22Rv1 (cell line): ENCODE data around the gene RNF5.

Experiments used
- ZFX ChIP-seq: fragments of 450-650 bp; IDR thresholded peaks from 2 replicates; pipeline ENCODE4 v1.6.1; 2017; ENCODE audit warnings: antibody characterized with exemption, borderline replicate concordance
- TF ChIP-seq, protein P1 (sequence below): fragments of 450-650 bp; IDR thresholded peaks from 2 replicates; pipeline ENCODE4 v1.5.1; 2017; ENCODE audit warnings: mild to moderate bottlenecking

DNA sequence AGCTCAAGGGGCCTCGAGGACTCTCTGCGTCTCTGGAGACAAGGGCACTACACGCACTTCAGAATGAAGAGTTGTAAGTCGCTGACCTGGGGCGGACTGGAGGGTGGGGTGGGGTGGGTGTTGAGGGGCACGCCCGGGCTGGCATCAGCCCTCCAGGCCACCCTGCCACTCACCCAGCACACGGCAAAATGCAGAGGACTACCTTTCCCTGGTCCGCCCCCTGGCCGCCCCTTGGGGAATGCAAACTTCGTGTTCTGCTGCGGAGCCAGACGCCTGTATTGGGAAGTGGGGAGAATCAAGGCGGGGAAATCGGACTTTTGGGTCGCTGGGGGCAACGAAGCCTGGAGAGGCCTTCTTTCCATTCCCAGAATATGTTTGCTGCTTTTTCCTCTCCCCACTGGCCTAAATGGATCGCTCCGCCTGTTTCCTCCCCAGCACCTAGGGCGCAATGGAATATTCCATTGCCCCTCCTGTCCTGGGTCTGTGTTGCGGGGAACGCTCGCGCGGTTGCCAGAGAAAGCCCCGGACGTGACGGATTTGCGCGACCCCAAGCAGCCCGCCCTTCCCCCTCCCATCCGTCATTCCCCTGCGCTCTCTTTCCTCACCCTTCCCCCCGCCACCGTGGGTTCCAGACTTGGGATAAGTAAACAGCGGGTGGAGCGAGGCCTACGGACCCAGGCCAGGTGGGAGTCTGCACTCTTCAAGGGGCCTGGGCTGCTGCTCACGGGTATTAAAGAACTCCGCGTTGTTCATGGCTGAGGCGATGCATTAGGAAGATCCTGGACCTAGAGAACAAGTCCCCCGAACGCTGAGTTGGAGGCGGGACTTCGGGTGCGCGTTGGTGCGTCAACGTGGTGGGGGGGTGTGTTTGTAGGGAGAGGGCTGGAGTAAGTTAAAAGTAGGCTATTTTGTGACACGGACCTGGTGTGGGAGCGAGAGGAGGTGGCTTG is 24.4 kb upstream of the RNF5 start, which contains the start of gene PPT2:
- TF ChIP-seq, protein P1, sequence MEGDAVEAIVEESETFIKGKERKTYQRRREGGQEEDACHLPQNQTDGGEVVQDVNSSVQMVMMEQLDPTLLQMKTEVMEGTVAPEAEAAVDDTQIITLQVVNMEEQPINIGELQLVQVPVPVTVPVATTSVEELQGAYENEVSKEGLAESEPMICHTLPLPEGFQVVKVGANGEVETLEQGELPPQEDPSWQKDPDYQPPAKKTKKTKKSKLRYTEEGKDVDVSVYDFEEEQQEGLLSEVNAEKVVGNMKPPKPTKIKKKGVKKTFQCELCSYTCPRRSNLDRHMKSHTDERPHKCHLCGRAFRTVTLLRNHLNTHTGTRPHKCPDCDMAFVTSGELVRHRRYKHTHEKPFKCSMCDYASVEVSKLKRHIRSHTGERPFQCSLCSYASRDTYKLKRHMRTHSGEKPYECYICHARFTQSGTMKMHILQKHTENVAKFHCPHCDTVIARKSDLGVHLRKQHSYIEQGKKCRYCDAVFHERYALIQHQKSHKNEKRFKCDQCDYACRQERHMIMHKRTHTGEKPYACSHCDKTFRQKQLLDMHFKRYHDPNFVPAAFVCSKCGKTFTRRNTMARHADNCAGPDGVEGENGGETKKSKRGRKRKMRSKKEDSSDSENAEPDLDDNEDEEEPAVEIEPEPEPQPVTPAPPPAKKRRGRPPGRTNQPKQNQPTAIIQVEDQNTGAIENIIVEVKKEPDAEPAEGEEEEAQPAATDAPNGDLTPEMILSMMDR, result no peak
- no peak for TF ChIP-seq ZFX
